Brain microvascular endothelial cell (primary cell): ENCODE data around the gene THUMPD1.

Experiments
- DNase-seq: peaks from one replicate; pipeline ENCODE4 v3.0.0-alpha.2; 2020
- H3K27ac ChIP-seq: fragments of 250-450 bp; sonication (Bioruptor Pico); 2 replicates; pipeline ENCODE4 v1.5.1; 2020; ENCODE audit warnings: mild to moderate bottlenecking, moderate library complexity
- H3K27me3 ChIP-seq: fragments of 250-450 bp; sonication (Bioruptor Pico); replicated peaks from 2 replicates; pipeline ENCODE4 v1.5.1; 2020; ENCODE audit warnings: mild to moderate bottlenecking
- H3K36me3 ChIP-seq: fragments of 250-450 bp; sonication (Bioruptor Pico); replicated peaks from 2 replicates; pipeline ENCODE4 v1.5.1; 2020; ENCODE audit warnings: mild to moderate bottlenecking
- H3K4me3 ChIP-seq: 2 replicates; pipeline ENCODE4 v1.5.1; 2011; ENCODE audit warnings: low read depth, mild to moderate bottlenecking, control low read depth, low read length, moderate library complexity
- in situ Hi-C: cut with HindIII; loops from 2 replicates; pipeline ENCODE4 v1.10.0; 2017; ENCODE audit warnings: low sequenced_read_pairs, low pct_ligation_motif_present
- TF ChIP-seq, protein P1 (sequence below): IDR thresholded peaks from 2 replicates; pipeline ENCODE4 v1.5.1; 2011; ENCODE audit warnings: low read depth, mild to moderate bottlenecking, moderate library complexity, low read length, control low read depth, inconsistent platforms; ENCODE audit errors: missing control alignments

THUMPD1 gene

DNA sequence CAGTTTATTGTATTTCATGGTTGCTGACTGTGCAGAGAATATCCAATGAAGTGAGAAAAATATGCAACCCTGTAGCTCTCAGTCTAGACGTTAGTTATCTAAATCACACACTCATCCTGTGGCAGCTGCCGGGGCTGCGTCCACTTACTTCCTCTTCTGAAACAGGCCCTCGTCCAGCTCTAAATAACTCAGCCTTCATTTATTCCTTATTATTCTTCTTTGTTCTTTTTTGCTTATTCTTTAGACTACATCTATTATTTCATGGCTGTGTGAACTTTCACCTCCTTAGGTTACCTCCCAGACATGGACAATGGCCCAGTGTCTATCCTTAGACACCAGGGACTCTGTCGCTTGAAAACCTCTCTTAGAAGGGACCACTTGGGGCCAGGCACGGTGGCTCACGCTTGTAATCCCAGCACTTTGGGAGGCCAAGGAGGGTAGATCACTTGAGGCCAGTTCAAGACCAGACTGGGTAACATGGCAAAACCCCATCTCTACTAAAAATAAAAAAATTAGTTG, 3.4 kb upstream of the THUMPD1 start:
- TF ChIP-seq, protein P1, sequence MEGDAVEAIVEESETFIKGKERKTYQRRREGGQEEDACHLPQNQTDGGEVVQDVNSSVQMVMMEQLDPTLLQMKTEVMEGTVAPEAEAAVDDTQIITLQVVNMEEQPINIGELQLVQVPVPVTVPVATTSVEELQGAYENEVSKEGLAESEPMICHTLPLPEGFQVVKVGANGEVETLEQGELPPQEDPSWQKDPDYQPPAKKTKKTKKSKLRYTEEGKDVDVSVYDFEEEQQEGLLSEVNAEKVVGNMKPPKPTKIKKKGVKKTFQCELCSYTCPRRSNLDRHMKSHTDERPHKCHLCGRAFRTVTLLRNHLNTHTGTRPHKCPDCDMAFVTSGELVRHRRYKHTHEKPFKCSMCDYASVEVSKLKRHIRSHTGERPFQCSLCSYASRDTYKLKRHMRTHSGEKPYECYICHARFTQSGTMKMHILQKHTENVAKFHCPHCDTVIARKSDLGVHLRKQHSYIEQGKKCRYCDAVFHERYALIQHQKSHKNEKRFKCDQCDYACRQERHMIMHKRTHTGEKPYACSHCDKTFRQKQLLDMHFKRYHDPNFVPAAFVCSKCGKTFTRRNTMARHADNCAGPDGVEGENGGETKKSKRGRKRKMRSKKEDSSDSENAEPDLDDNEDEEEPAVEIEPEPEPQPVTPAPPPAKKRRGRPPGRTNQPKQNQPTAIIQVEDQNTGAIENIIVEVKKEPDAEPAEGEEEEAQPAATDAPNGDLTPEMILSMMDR = no peak
- in situ Hi-C loops = no loop called here

DNA sequence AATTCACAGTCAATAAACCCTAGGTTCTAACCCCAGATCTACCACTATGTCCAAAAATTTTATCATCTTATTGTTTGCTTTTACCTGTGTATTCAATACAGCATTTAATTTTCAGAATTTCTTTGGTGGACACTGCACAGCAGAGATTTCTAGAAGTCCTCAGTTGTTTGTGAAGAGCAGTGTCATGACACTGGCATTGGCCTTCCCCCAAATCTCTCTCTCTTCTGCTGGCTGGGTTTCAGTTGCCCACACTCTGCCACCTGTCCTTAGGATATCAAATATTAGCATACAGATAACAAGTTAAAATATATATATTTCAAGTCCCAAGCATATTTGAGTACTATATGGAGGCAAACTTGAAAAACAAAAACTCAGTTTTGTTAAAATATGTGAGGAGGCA, 2.0 kb upstream of the THUMPD1 start:
- peaks cover 2% of the 10 kb centered on the region for H3K36me3 ChIP-seq
- in situ Hi-C loops = no loop called here
- H3K27me3 ChIP-seq = no peaks in the 10 kb centered on the region
- DNase-seq = no peak
- TF ChIP-seq, protein P1 = no peak
- H3K4me3 ChIP-seq = no peak overlapping the region
- no peak overlapping the region for H3K27ac ChIP-seq

More for the DNA sequence above, 3.4 kb upstream of the THUMPD1 start:
- Histone ChIP-seq H3K27ac (no peak overlapping the region), H3K4me3 (no peak overlapping the region), H3K27me3 (no peaks in the 10 kb centered on the region), H3K36me3 (no peaks in the 10 kb centered on the region)
- DNase-seq = no peak

DNA sequence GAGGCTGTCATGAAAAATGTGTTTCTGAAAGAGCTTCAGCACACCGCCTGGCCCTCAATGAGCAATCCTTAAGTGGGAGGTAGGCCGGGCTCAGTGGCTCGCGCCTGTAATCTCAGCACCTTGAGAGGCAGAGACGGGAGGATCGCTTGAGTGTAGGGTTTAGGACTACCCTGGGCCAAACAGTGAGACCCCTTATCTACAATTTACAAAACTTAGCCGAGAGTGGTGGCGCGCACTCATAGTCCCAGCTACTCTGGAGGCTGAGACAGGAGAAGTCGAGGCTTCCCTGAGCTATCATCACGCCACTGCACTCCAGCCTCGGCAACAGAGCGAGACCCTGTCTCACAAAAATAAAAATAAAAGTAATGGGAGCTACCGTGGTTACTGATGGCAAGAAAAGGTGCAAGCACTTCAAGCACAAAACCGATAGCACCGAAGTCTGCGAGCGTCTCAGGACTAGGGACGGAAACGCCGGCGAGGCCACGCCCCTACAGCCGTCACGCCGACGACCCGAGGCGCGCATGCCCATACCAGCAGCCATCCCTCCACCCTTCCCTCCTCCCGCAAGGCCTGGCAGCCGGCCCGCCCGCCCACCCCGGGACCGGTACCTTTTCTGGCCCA, 607 bp downstream of the THUMPD1 start:
- H3K36me3 ChIP-seq = peaks cover 13% of the 10 kb centered on the region

DNA sequence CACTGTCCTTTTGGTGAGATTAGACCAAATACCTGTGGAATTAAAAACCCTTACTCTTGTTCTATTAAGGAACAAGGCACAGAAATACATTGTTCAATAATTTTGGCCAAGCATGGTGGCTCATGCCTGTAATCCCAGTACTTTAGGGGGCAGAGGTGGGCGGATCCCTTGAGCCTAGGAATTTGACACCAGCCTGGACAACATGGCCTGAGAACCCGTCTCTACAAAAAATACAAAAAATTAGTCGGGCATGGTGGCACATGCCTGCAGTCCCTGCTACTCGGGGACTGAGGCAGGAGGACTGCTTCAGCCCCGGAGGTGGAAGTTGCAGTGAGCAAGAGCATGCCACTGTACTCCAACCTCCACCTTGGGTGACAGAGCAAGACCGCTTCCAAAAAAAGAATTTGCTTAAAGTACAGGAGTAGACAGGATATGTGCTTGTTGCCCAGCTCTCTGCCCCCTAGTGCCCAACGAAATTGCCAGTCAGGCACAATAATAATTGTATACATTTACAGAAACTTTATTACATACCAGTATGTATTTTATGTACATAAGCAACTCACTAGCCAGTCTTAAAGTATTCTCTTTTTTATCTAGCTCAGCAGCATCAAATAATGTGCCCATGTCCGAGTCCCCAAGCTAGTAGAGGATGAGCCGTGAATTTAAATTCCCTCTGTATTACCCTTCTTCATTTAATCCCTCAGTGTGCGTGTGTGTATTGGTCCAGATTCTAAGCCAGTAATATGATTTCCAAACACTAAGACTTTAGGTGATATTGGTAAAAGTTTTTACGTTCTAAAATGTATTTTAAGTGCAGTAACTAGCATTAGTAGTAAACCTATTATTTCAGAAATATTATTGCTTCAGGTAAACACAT, 1.4 kb downstream of the THUMPD1 start:
- DNase-seq = peak; percentile 3
- peak overlapping the region; percentile 100 for H3K4me3 ChIP-seq
- H3K27ac ChIP-seq = no peak overlapping the region
- no peaks in the 10 kb centered on the region for H3K27me3 ChIP-seq
- TF ChIP-seq, protein P1 = peak; percentile 55
- in situ Hi-C loops = no loop called here
- H3K36me3 ChIP-seq = peaks cover 16% of the 10 kb centered on the region

More for the DNA sequence above, 607 bp downstream of the THUMPD1 start:
- H3K27ac ChIP-seq = peak overlapping the region; percentile 91
- H3K27me3 ChIP-seq = no peaks in the 10 kb centered on the region
- peak overlapping the region; percentile 100 for H3K4me3 ChIP-seq
- DNase-seq = peak; percentile 76
- in situ Hi-C loops = no loop called here
- TF ChIP-seq, protein P1 = no peak

DNA sequence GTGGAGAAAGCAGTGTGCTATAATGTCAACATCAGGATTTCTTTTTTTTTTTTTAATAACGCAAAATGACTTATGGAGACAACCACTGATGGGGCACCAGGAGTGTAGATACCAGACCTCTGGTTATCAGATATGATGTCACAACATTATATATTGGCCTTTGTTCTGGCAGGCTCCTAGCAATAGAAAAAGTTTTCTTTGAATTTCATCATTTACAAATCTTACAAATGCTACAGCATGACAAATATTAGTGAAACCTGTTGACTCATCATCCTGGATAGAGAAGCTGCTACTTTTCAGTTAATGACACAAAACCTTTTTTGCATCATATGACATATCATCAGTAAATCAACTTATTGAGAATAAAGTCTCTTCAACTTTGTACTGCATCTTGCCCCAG, 6.1 kb downstream of the THUMPD1 start:
- H3K27ac ChIP-seq = no peak overlapping the region
- no peak overlapping the region for H3K4me3 ChIP-seq
- no peaks in the 10 kb centered on the region for H3K27me3 ChIP-seq
- TF ChIP-seq, protein P1 = no peak
- H3K36me3 ChIP-seq = peaks cover 20% of the 10 kb centered on the region
- DNase-seq = no peak
- in situ Hi-C loops = no loop called here
